GM18858 (cell line): ENCODE measurements around the gene PPFIBP1.

Source experiments
- ATAC-seq: cut with Tn5 transposase; IDR thresholded peaks from one replicate; pipeline ENCODE4 v1.9.1; 2021; ENCODE audit not compliant: unreplicated experiment

PPFIBP1 gene

DNA sequence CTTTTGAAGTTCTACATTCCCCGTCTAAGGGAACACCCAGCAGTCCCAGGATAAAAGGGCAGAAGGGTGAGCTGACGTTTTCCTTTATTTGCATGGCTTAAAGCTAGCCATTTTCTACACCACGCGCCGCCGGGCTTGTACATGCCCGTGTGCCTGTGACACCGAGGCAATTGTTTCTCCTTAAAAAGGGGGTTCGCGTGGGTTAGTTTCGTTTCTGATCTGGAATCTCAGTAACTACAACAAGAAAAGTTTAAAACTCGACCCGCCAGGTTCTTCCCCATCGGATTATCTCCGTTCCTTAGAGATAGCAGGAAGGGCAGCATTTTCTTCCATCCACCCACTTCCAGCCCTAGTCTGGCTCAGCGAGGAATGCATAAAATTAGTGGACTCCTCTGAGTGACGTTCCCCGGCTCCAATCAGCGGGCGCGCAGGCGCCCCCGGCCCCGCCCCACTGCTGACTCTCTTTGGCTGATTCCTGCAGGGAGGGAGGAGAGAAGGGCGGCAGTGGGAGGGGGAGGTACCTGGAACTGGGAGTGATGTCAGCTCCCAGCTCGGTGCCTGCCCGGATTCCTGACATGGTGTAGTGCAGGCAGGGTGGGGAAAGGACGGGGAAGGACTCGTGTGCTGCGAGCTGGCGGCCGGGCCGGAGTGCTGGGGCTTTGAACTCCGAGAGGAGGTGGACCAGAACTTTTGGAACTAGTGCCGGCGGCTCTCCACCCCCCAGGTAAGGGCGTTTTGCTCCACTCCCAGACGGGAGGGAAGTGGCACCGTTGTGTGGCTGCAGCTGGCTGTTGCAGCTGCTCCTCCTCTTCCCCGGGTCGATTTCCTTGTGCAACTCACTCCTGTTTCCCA is at the start of gene PPFIBP1:
Gene PPFIBP1 (plus strand): TSS at position 565 of the 852 bp plus-strand sequence. CDS start 109,191 bp downstream, outside the sequence.
- ATAC-seq = peak; percentile 88

DNA sequence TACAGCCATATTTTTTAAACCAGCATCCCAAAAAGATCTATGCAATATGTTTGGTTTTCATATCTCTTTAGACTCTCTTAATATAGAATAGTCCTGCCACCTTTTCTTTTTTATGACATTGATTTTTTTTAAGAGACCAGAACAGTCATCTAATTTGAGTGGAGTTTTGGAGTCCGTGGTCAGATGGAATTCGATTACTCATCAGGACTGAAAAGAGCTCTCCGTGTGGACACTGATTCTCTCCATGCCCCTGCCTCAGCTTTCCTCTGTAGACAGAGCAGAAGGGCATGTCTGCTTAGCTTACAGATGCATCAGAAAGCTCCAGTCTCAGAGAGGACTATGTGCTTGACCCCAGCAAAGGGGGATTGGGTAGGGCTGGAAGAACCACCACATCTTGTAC is 49.7 kb upstream of the PPFIBP1 start:
- no peak for ATAC-seq

DNA sequence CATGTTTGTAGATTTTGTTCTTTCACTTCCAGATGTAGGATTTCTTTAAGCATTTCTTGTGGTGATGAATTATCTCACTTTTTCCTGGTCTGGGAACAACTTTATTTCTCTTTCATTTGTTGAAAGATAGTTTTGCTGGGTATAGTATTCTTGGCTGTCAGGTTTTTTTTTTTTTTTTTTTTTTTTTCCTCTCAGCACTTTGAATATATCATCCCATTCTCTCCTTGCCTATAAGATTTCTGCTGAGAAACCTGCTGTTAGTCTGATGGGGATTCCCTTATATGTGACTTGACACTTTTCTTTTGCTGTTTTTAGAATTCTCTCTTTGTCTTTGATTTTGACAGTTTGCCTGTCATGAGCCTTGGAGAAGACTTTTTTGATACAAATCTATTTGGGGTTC is 47.0 kb upstream of the PPFIBP1 start:
- ATAC-seq = no peak

DNA sequence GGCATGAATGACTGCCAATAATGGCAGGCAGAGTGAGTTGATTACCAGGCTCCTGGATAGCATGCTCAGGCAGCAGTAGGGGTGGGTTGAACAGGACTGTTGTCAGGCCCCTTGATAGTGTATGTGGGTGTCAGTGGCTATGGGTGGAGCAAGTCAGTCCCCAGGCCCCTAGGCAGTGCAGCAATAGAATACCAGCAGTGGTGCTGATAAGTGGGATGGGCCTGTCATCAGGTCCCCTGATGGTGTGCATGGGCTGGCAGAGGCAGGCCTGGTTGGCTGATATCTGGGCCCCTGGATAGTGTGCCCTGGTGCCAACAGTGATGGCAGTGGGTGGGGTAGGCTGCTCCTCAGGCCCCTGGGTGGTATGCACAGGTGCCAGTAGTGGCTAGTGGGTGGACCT is 45.1 kb upstream of the PPFIBP1 start:
- ATAC-seq = no peak

DNA sequence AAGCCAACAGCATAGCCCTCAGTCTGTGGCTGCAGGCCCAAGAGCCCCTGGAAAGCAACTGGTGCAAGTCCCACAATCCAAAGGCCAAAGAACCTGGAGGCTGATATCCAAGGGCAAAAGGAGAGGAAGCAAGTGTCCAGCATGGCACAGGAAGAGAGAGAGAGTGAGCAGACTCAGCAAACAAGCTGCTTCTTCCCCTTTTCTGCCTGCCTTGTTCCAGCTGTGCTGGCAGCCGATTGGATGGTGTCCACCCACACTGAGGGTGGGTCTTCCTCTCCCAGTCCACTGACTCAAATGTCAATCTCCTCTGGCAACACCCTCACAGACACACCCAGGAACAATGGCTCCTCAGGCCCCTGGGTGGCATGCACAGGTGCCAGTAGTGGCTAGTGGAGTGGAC is 44.0 kb upstream of the PPFIBP1 start:
- no peak for ATAC-seq

DNA sequence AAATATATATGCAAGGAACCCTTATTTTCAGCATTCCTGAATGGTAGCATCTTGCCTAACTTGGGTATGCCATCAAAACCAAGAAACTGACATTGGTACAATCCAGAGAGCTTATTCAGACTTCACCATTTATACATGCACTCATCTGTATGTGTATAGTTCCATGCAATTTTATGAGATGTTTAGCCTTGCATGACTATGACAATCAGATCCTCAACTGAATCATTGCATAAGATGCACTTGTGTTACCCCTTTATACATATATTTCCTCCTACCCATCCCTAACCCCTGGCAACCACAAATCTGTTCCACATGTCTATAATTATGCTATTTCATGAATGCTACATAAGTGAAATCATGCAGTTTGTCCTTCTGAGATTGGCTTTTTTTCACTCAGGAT is 37.0 kb upstream of the PPFIBP1 start:
- no peak for ATAC-seq

DNA sequence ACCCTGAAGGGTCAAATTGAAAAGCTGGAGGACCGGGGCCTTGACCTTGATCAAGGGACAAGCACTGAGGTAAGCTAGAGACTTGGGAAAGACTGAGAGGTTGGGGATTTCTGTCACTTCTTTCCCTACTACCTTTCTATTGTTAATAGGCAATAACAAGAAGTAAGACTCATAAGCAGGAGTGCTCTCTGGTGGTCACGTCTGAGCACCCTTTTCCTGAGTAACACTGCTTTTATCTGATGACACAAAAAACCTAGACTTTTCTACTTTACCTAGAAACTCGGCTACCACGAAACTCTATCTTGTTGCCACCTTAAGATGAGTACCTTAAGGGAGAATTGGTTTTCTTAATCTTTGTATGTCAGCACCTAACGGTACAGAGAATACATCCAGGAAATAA is 35.5 kb upstream of the PPFIBP1 start:
- ATAC-seq = no peak

DNA sequence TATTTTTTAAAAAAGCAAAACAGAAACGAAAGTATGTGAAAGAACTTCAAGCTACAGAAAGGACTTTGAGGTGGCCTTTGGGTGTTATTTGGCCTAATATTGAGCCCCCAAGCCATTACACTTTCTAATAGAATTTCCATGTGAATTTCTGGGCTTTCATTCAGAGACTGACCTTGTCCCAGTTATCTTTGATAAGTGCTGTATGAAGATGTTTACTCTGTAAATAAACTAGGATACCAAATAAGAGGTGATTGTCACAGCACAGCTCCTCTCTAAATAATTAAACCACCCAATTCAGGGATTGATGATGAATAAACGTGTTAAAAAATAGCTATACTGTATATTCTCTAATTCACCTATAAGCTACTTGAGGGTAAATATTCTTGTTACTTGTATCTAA is 32.8 kb upstream of the PPFIBP1 start:
- ATAC-seq = no peak

DNA sequence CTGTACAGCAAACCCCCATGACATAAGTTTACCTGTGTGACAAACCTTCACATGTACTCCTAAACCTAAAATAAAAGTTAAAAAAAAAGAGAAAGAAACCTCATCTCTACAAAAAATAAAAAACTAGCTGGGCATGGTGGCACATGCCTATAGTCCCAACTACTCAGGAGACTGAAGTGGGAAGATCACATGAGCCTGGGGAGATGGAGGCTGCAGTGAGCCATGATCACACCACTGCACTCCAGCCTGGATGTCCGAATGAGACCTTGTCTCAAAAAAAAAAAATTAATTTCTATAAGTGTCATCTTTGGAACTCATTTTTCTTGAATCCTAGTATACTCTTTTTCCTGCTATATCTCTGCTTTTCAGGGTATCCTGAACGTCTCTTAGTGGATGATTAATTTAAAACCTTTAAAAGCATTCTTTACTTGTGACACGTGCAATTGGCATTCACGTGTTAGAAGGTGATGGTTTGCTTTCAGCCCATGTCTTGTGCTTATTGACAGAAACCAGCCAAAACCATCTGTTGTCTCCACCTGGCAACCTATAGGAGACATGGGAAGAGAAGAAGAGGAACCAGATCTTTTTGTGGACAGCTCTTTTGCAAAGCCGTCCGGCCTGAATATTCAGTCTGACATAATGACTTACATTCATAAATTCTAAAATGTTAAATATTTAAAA is 30.6 kb upstream of the PPFIBP1 start:
- ATAC-seq = no peak

DNA sequence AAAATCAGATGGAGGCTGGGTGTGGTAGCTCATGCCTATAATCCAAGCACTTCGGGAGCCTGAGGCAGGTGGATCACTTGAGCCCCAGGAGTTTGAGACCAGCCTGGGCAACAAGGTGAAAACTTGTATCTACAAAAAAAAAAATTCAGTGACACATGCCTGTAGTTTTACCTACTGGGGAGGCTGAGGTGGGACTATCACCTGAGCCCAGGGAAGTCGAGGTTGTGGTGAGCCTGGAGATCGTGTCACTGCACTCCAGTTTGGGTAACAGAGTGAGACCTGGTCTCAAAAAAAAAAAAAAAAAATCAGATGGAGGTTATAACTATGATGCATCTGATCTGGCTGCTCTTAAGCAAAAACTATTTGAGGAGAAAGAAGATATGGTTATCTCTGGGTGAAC is 26.6 kb upstream of the PPFIBP1 start:
- no peak for ATAC-seq

DNA sequence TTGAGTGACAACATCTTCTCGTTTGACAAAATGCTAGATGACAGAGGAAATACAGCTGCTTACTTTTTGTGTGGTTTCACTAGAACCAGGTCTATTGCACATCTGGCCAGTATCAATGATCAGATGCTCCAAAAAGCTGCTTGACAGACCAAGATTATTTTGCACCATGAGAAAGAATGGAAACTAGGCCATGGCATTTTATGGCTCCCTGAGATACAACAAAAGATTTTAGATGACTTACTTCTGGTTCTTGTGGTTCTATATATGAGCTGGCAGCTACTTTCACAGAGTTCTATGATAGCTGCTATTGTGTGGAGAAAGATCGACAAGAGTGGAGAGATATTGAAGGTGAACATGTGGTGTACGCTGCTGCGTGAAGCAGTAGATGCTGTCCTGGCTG is 25.9 kb upstream of the PPFIBP1 start:
- ATAC-seq = peak; percentile 87

DNA sequence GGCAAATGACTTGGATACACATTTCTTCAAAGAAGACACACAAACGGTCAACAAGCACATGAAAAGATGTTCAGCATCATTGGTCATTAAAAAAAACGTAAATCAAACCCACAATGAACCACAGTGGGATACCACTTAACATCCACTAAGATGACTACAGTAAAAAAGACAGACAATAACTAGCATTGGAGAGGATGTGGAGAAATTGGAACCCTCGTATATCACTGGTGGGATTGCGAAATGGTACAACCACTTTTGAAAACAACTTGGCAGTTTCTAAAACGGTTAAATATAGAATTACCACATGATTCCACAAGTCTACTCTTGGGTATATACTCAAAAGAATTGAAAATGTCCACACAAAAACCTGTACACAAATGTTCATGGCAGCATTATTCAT is 25.2 kb upstream of the PPFIBP1 start:
- no peak for ATAC-seq

DNA sequence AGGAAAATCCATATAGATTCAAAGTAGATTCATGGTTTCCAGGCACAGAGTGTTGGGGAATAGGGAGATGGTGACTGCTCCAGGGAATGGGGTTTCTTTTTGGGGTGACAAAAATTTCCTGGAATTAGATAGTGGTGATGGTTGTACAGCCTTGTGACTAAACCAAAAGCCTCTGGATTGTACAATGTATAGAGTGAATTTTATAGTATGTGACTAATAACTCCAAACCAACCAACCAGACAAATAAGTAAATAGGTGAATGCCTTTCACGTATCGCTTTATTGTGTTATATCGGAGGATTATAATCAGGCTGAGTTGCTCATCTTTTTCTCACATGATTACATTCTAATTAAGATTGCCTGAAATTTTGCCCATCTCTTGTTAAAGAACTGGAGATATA is 24.6 kb upstream of the PPFIBP1 start:
- no peak for ATAC-seq

DNA sequence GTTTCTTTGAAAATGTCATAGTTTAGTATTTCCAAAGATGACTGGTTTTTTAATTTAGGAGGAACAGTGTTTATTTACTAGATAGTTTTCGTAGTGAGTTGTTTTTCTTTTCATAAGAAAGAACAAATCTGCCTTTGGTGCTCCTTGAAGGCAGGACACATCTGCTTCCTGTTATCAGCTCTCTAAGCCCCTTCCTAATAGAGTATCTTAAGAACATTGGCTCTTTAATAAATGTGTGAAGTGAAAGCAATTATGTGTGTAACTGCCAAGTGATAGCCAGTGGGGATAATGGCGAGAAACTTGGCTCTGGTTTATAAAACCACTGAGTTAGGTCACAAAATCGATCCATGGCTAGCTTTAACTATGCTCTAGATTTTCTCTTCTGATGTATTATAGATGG is 23.5 kb upstream of the PPFIBP1 start:
- ATAC-seq = no peak

DNA sequence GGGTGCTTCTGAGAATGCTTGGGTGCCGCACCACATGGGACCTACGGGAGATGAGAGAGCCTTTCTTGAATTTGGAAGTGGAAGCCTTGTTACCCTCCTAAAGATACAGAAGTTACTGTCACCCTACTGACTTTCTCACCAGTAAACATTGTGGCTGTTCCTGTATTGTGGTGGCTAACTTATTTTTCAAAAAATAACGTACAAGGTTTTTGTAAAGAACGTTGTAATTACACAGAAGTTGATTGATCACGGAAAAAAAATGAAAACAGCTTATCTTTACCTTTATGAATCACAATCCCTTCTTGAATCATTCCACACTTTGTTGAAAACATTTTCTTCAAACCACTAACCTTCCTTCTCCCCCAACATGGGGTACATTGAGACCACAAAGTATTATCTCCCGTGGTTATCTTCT is 22.0 kb upstream of the PPFIBP1 start:
- no peak for ATAC-seq

DNA sequence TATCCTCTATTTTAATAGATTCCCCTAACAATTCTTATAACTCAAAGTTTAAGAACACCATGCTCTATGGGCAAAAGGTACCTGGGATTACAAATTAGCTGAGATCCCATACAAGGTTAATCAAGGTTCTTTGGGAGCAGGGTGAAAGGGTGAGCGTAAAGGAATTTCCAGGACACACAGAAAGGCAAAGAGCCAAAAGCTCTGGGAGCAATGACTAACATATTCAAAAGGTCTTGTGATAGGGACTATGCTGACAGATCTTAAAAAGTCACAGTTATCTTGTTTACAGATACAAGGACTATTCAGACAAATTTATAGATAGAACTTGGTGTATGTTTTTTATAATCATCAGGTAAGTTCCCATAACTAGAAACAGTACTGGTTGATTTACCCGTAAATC is 19.5 kb upstream of the PPFIBP1 start:
- no peak for ATAC-seq

DNA sequence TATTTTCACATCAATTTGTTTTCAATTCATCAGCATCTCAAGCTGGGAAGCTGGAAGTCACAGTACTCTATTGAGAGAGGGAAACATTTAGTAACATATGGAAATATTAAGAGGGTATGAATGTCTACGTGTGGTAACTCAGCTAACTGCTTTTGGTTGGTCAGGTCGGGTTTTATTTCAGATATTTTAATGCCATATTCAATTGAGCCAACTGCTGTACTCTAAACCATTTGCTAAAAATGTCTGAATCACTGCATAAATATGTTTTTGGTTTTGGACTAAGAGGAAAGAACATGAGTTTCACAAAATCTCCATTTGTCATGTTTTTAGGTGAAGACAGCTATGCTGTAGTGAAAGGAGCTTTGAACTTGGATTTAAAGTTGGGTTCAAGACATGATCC is 18.9 kb upstream of the PPFIBP1 start:
- no peak for ATAC-seq

DNA sequence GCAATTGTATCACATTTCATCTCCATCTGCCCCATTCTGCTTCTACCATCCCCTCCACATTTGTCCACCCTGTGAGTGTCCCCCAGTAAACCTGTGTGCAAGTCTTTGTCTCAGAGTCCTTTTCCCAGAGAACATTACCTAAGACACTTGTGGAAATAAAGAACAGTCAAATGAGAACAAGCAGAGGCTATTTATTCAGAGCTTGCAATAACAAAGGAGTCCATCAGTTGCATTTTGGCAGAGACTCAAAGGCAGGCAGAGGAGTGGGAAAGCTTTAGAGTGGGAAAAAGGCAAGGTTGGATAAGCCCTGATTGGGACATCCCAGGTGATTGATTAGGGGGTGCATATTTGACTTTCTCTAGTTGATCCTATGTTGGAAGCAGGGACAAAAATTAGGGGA is 18.2 kb upstream of the PPFIBP1 start:
- ATAC-seq = no peak

DNA sequence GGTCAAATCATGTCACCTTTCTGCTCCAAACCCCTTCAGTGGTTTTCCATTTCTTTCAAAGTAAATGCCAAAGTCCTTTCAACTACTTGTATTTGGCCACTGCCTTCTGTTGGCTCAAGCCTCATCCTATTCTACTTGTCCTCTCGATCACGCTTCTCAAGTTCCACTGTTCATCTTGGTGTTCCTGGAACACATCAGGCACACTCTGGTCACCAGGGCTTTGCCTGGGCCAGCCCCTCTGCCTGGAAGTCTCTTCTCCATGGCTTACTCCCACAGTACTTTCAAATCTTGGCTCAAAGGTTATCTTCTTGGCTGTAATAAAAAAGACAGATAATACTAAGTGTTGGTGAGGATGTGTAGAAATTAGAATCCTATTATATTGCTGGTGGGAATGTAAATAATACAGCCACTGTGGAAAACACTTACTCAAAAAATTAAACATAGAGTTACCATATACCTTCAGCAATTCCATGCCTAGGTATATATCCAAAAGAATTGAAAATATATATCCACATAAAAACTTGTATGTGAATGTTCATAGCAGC is 17.3 kb upstream of the PPFIBP1 start:
- no peak for ATAC-seq

DNA sequence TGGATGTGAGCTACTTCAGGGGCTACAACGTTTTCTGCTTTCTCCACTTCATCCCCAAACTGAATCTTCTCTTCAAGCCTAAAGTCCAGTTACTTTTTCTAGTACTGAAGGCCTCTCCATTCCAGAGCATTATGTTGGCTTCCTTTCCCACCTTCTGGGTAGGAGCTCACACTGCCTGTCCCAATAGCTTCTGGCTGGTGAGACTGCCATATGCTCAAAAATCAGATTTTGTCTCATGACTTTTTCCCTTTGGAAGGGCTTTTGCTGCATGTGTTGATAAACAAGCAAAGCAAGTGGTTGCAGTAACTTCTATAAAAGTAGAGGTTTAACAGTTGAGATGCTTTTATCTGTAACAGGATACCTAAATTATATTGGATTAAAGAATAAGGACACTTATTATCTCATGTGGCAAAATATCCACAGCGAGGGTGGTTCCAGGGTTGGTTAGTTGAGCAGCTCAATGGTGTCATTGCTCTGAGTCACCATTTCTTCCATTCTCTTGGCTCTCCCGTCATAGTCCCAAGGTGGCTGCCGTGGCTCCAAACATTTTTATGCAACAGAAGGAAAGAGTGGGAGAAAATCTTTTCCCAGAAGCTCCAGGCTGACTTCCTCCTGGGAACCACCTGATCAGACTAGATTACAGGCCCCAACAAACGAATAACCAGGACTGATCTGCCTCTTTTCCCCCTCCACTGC is 15.1 kb upstream of the PPFIBP1 start:
- no peak for ATAC-seq

DNA sequence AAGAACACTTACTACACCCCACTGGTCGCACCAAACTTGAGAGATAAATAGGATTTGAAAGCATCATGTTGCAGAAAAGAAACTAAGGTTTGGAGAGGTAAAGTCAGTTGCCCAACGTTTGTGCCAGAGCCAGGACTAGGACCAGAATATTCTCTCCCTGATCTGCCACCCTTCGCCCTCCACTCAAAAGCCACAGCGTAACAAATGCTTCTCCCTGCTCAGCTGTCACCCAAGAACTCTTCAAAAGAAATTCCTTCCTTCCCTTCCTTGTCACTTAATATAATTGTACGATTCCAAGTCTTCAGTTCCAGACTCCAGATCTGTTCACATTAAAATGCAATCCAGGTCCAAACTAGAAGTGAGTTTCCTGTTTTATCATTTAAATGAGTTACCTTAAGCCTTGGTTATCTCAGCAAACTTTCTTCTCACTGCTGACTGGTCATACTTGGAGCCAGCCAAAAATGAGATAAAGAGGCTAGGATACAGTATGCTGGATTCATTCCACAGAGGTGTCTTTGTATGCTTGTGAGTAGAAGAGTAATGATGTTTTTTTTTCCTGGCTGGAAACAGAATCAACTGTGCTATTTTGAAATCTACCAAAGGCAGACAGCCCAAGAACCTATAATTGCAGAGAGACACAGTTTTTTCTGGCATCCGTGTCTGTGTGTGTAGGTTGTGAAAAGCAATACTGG is 12.8 kb upstream of the PPFIBP1 start:
- ATAC-seq = no peak
